GM21423 (cell line): Measurements from ENCODE around the gene JKAMP.
"Not testable (repeated sequence)": the region's sequence is repeated elsewhere in the genome, so short reads cannot be mapped to it uniquely, and the experiment has no call there.

Experiments
- ATAC-seq: cut with Tn5 transposase; IDR thresholded peaks from one replicate; pipeline ENCODE4 v1.9.1; 2021; ENCODE audit warnings: mild to moderate bottlenecking, moderate library complexity; ENCODE audit not compliant: unreplicated experiment

JKAMP gene, protein sequence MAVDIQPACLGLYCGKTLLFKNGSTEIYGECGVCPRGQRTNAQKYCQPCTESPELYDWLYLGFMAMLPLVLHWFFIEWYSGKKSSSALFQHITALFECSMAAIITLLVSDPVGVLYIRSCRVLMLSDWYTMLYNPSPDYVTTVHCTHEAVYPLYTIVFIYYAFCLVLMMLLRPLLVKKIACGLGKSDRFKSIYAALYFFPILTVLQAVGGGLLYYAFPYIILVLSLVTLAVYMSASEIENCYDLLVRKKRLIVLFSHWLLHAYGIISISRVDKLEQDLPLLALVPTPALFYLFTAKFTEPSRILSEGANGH

DNA sequence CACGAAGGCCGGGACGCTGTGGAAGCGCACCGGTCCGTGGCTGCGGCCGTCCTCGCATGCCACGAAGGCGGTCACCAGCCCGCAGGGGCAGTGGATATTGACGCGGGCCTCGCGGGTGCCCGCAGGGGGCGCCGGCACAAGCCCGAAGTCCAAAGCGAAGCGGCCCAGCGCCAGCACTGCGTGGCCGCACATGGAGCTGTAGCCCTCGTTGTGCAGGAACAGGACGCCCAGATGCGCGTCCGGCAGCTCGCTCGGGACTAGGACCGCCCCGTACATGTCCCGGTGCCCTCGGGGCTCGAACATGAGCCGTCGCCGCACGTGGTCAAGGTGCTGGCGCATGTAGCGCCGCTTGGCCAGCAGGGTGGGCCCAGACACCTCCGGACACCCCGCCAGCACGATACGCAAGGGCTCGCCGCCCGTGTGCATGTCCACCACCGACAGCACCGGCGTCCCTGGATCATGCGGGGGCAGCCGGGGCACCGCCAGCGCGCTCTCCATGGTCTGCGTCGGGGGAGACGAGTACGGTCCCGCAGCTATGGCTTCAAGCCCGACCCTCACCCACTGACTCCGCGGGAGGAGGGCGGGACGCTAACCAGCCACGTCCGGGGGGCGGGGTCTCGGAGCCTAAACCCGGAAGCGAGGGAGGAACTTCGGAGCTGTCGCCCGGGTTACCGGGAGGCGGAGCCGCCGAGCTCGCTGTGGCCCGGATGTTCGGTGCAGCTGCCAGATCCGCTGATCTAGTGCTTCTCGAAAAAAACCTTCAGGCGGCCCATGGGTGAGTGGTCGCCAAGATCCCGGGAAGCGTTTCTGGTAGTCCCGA lies at the start of gene JKAMP, which contains the start of gene L3HYPDH:
Gene JKAMP, plus strand, starts transcription at position 699 of the 820 bp plus-strand sequence. Its CDS starts 73 bp downstream, at position 772.
Gene L3HYPDH, minus strand, starts transcription at position 590 of the 820 bp plus-strand sequence. Its CDS starts 92 bp downstream, at position 498.
- ATAC-seq = peak; percentile 80

DNA sequence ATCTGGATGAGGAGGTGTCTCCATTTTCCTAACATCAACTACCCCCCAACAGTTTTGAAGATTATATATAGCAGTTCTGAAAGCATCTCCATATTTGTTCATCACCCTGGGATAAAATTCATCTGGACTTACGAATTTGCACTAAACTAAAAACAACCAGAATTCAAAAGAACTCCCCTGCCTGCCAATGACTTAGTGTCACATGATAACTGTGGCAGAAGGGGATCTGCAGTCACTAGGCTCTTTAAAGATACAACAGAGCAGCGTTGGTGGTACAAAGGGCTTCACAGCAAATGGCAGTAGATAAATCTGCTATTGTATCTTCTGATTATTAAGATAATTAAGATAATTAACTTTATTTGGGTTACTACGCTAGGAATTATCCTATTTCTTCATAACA lies 49.2 kb upstream of the JKAMP start:
- no peak for ATAC-seq

GRCh38 chr14:59435987-59436386 lies 48.3 kb upstream of the JKAMP start:
- no peak for ATAC-seq

- ATAC-seq = no peak
Observed at GRCh38 chr14:59438195-59438647, 46.1 kb upstream of the JKAMP start.

DNA sequence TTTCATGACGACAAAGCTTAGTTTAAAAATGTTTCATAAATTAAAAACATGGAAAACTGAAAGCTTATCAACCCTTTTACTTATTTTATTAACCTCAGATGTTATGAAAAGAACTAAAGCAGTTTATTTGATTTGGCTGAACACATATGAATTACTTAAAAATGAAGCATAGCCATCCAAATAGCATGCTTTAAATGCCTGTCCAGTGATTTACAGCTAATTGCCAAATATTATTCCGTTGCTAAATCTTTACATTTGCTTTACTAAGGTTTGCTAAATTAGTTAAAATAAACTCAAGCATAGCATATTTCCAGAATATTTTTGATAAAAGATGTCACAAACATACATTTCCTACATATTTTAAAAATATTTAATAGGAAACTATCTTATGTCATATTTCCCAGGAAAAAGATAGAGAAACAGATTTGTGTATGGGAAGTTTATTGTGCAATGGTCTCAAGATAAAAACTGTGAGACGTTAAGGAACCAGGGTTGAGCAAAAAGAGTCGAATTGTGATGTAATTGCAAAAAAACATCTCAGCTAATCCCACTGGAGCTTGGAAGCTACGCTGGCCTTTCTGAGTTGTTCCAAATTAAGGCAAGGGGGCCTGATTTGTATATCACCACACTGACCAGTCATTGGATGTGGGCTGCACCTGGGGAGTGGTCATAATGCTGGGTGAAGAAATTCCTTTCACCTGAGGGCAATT lies 44.9 kb upstream of the JKAMP start:
- no peak for ATAC-seq

GRCh38 chr14:59448673-59449072 lies 35.6 kb upstream of the JKAMP start:
- ATAC-seq = not testable (repeated sequence)

GRCh38 chr14:59450716-59451115 lies 33.6 kb upstream of the JKAMP start:
- ATAC-seq = no peak

- ATAC-seq = no peak
Observed at GRCh38 chr14:59451849-59452248, 32.5 kb upstream of the JKAMP start.

GRCh38 chr14:59454139-59454538 lies 30.2 kb upstream of the JKAMP start:
- ATAC-seq = no peak

GRCh38 chr14:59455411-59455810 lies 28.9 kb upstream of the JKAMP start:
- no peak for ATAC-seq

DNA sequence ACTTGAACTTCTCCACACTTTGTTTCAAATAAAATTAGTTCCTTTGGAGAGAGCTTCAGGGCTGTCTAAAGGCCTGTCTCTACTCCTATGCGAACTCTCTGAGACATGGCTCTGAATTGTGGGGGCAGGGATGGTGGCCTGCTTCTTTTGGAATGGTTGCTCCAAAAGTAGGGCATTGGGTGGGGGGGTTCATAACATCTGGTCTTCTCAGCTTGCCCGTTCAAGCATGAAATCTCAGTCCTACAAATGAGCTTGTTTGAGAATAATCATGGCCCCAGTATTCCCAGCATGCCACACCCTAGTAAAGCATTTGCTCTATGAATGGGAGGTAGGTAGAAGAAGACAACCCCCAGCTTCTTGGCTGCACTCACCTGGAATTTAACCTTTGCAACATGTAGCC lies 25.8 kb upstream of the JKAMP start:
- no peak for ATAC-seq

GRCh38 chr14:59460378-59460777 lies 23.9 kb upstream of the JKAMP start:
- no peak for ATAC-seq

DNA sequence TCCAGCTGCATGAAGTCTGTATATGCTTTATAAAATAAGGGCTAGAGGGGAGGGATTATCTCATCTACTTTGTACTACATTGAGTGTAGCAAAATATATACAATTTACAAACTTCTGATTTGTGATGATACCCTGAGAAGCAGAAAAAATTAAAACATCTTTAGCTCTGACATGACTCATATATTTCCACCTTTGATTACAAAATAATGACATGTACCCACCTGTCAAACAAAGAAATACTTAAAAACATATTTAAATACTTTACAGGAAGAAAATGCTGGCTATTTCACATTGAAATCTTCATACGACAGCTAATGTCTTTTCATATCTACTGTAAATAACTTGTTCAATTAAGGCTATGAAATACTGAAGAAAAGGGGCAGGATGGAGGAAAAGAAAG lies 22.4 kb upstream of the JKAMP start:
- ATAC-seq = no peak

DNA sequence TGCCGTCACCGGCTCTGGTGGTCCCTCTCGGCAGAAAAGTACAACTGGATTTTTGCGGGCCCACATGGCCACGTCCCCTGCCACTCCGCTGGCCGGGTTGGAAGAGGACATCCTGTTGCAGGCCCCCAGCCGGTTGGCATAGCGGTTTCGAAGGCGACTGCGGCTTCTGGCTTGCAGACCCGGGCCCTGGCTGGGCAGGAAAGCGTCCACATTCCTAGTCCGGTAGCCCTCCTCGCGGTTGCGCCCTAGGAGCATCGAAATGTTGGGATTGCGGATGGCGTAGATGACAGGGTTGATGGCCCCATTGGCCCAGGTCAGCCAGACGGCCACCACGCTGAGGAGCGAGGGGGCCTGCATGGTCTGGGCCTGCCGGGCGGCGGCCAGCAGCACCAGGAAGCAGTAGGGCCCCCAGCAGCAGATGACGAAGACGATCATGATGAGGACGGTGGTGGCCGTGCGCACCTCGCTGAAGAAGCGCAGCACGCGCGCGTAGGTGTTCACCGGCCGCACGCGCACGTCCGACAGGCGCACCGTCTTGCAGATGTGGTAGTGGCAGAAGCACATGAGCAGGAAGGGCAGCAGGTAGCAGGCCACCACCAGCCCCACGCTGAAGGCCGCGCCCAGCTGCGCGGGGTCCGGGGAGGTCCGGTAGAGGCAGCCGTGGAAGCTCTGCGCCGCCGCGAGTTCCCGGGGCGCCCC lies 20.4 kb upstream of the JKAMP start:
- no peak for ATAC-seq

GRCh38 chr14:59464486-59465315 lies 19.6 kb upstream of the JKAMP start:
- peak; percentile 73 for ATAC-seq

- peak; percentile 30 for ATAC-seq
Observed at GRCh38 chr14:59465316-59466135, 18.8 kb upstream of the JKAMP start, which contains the start of gene GPR135. GPR135 (minus strand) TSS chr14:59465380; CDS start chr14:59465226, 154 bp downstream.

DNA sequence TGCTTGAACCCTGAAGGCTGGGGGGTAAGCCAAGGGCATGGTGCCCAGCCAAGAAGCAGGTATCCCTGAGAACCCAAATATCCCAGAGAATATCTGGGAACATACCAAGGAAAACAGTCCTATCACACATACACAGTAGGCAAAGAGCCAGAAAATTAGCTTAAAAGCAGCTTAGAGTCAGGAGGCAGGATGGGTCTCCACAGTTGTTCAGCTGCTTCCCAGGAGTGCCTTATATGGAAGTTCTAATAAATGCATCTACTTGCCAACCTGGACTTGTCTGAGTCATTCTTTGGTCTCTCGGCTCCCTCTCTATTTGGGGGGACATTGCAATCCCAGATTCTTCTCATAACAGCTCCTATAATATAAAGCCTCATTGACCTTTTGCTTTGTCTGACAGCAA lies 10.1 kb upstream of the JKAMP start:
- ATAC-seq = no peak

DNA sequence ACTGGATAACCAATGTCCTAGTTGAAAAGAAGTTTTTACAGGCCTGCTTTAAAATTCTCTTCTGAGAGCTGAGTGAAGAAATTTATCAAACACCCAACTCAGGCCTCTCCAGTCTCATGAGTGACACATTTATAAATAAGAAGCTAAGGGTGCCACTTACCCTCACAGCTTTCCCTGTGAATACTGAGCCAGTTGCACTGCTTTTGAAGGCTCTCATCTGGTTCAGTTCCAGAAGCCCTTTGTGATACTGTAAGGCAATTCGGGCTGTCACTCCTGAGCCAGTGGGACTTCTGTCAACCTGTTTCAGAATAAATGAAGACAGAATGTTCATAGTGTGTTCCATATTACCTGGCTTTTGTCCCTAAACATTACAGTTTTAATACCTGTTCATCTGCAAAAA lies 8.6 kb upstream of the JKAMP start:
- ATAC-seq = no peak

DNA sequence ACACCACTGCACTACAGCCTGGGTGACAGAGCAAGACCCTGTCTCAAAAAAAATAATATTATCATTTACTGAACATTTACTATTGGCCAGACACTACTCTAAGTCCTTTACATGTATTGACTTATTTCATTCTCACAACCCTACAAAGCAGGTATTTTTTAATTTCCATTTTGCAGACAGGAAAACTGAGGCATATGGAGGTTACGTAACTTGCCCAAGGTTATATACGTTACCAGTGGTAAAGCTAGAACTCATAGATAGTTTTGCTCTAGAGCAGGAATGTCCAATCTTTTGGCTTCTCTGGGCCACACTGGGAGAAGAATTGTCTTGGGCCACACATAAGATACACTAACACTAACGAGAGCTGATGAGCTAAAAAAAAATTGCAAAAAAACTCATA lies 5.8 kb upstream of the JKAMP start:
- ATAC-seq = no peak
